GM18861 (cell line): ENCODE data around the gene IDUA.

Source experiments
- ATAC-seq: cut with Tn5 transposase; IDR thresholded peaks from one replicate; pipeline ENCODE4 v1.9.1; 2021; ENCODE audit not compliant: unreplicated experiment

The IDUA gene

DNA sequence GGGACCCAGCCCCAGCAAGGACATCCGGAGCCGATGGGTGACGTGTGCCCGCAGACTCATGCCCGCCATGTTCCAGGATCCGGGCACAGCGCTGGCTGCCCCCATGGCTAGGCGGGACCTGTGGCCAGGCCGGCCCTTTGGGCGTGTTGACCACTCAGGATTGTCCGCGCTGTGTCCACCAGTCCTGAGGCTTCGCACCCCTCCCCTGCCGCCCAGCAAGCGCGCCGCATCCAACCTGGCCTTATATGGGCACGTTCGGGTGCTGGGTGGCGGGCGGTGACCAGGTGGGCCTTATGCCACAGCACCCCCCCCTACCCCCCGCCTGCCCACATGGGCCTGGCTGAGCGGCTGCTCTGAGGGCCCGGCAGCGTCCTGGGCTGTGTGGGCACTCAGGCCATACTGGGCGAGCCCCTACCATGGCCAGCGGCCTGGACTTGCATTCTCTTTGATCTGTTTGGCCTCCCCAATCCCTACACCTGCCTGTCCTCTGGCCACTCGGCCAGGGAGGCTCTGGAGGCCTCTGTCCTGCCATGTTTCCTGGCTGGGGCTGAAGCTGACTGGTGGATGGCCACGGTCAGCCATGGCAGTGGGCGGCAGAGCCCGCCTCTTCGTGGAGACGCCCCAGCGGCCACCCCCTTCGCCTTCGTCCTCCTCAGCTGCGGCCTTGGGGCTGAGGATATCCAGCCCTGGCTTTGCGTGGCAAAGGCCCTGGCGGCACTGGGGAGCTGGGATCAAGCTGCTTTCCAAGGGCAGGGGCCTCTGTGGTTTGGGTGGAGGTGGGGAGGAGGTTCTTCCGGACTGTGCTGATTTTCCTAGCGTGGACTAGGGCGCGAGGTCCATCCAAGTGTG, 26.6 kb downstream of the IDUA start:
- ATAC-seq = no peak

DNA sequence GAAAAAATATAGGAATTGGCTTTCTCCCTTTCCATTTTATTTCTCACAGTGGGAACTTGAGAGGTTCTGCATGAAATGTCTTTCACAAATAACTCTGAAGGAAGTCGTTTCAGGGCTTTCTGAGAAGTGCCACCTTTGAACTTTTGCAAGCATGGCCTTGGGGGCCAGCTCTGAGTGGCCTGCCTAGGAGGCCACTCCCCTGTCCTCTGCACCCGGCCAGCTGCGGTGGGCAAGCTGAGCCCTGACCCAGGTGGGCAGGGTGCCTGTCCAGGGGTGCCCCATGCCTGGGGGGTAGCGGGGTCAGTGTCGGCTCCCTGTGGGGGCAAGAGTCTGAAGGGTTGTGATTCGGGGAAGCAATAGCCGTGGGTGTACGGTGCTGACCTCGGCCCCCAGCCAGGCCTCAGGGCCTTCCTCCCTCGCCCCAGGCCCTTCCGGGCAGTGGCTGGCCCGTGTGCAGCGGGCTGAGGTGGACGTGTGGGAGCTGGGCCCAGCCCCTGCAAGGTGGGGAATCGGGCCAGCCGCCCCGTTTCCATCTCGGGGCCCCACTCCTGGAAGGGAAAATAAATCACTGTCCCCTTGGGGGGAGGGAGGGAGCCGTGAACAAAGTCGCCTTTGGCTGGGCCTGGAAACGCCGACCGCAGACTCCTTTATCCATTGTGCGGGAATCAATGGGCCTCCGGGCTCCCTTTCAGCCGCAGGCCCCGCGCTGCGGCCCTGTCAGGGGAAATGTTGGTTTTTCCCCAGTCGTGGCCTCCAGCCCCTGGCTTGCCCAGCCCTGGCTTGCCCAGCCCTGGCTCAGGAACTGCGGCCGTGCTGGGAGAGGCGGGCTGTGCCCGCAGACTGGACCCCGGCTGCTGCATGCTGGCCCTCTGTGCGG, 27.7 kb downstream of the IDUA start:
- ATAC-seq = no peak

DNA sequence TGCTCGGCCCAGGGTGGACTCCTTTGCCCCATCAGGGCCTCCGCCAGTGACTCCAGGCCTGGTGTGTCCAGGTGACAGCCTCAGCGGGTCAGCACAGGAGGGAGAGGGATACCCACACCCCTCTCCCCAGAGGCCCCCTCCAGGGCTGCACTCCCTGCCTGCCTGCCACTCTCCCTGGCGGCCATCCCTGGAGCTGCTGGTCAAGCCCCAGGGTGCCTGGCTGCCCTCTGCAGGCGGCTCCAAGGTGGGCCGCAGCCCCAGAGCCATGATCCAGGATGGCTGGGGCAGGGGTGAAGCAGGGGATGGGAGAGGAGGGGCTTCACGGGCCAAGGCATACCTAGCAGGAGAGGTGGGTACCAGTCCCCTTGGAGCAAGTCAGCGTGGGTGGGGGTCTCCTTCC, 28.3 kb downstream of the IDUA start:
- ATAC-seq = no peak

DNA sequence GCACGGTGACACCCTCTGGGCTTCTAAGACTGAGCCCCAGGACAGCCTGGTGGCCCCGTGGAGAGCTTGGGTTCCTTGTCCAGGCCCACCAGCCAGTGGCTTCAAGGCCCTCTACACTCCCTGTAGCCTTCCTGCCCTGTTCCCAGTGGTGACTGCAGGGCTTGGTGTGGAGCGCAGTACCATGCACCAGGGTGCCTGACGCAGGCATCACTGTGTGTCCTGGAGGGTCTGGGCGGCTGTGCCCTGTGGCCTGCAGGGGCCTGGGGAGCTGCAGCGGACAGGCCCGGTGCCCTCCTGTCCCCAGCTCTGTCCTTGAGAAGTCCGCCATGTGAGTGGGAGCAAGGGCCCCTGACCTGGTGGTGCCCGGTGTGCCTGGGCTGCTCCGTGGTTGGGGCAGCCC, 28.9 kb downstream of the IDUA start:
- ATAC-seq = no peak

DNA sequence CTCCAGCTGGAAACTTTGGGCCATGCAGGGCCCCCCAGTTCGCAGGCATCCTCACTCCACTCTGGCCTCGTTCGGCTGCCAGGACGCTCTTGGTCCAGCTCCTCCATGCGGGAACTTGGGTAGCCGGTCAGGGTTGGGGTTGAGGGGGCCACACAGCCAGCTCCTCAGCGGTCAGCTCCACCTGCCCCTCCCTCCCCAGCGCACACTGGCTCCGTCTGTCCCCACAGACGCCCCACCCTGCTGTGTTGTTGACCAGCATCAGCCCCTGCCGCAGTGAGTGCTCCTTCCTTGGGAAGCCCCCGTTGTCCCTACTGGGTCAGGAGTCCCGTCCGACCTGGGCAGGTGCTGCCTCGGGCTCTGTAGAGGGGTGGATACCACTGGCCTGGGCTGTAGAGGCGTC, 30.4 kb downstream of the IDUA start:
- ATAC-seq = no peak

DNA sequence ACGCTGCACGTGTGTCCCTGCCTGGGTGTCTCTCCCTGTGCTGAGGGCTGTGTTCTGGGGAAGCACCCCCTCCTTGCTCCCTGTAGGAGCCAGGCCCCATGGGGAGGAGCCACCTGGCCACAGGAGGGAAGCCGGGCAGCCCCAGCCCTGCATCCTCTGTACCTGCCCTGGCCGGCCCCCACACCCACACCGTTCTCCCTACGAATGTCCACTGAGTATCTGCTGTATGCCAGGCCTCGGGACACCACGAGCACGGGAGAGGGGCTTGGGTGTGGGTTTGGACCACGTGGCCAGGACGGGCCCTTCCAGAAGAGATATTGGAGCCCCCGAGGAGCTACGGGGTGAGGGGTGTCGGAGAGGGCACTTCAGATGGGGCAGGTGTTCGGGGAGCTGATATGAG, 30.9 kb downstream of the IDUA start:
- no peak for ATAC-seq

DNA sequence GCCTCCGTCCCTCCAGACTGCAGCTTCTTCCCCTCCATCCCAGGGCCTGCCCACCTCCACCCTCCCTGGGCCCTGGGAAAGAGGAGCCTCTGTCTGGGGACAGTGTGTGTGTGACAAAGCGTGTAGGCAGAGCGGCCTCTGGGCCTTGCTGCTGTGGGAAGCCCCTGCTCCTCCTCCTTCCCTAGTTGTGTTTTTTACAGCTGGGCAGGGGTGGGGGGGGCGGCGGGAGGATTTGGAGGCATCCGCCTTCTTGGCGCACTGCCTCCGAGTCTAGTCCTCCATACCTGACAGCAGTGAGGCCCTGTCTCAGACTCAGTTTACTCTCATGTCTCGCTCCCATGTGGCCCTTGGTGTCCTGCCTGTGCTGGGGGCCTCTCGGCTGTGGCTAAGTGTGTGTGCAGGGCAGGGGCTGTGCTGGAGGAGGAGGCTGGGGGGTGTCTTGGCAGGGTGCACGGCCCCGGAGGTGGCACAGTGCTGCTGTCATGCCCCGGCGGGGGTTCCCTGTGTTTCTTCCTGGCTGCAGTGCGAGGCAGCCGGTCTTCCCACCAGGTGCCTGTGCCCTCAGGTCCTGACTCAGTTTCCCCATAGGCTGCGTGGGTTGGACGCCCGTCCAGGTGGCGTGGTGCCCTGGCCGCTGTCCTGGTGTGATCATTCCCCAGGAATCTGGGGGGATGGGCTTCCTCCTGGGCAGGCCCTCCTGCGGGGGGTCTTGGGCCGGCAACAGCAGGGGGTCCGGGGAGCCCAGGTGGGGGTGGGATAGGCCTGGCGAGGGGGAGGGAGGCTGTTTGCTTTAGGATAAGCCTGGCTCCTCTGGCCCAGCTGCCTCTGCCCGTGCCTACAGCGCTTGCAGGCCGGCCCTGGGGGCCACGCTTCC, 31.5 kb downstream of the IDUA start:
- no peak for ATAC-seq

DNA sequence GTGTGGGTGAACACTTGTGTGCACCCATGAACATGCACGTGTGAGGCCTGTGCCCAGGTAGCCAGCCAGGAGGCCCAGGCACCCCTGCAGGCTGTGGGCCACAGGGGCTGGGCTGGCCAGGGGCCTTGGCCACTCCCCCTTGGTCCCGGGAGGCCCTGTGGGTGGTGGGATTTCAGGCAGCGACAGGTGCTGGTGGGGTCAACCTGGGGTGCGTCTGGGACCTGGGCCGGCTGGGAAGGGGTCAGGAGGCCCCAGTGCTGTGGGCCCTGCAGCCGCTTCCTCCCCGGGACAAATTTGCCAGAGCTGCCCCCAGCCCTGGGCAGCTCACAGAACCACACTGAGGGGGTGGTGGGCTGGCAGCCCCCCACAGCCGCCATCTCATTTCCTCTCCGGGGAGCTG, 32.5 kb downstream of the IDUA start:
- ATAC-seq = no peak

DNA sequence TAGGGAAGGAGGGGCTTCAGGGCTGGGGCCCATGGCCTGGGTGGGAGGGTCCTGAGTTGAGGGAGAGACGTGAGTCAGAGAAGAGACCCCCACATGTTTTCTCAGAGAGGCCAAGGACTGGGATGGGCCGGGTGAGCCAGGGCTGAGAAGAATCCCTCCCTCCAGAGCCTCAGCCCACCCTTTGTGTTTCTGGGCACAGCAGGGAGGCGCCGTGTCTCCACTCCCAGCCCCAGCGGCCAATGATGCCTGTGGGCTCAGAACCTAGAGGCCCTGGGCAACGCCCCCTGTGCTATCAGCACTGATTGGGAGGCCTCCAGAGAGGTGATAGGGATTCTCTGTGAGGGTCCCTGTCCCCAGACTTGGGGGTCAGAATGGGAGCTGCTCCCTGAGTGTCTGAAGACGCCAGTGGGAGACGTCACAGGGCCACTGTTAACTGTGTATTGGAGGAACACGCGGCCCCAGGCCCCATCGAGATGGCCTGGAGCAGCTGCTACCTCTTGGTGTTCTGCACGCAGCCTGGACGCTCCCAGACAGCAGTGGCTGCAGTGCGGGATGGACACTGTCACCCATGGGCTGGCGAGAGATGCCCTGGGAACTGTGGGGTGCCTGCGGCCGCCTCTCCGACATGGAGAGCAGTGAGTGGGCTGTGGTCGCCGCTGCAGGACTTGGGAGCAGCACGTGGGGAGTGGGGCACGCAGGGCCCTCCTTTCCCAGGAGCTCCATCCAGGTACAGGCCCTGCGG, 33.1 kb downstream of the IDUA start:
- ATAC-seq = no peak

DNA sequence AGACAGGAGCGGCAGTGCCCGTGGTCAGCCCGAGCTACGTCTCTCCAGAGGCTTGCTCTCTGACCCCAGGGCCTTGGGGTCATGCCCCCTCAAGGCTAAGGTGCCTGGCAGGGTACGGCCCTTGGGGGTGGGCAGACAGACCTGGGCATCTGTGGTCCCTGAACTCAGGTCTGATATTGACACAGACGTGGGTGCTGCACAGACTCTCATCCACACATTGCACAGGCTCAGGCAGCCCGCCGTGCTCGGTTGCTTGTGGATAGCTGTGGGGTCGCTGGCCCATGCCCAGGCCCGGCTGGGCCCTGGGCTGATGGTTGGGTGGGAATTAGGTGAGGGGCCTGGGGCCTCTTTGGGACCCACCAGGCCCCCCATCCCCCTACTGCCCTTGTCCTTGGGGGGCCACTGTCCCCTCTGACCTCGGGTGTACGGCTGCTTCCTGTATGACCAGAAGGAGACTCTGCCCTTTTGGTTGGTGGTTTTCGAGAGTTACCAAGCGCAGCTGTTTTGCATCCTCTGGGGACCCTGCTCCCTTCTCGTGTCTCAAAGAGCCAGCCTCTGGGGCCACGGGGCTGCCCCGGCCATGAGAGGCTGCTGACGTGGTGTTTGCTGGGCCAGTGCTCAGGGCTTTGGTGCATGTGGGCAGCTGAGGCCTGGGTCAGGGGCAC, 34.7 kb downstream of the IDUA start:
- peak; percentile 85 for ATAC-seq

DNA sequence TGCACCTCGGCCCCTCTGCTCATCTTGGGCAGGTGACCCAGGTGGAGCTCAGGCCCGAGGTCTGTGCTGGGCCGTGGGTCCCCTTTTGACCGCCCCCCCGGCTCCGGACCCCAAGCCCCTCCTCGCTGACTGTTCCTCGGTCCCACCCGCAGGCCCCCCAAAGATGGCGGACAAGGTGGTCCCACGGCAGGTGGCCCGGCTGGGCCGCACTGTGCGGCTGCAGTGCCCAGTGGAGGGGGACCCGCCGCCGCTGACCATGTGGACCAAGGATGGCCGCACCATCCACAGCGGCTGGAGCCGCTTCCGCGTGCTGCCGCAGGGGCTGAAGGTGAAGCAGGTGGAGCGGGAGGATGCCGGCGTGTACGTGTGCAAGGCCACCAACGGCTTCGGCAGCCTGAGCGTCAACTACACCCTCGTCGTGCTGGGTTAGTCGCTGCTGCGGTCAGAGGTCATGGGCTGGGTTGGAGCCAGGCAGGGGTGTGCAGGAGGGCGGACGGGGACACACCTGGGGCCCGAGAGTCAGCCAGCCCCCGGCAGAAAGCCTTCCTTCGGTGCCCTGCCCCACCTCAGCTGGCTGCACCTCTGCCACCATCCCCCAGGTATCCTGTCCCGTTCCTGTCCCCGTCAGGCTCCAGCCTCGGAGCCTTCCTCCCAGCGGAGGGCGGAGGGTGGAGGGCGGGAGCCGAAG, 35.4 kb downstream of the IDUA start:
- ATAC-seq = no peak

DNA sequence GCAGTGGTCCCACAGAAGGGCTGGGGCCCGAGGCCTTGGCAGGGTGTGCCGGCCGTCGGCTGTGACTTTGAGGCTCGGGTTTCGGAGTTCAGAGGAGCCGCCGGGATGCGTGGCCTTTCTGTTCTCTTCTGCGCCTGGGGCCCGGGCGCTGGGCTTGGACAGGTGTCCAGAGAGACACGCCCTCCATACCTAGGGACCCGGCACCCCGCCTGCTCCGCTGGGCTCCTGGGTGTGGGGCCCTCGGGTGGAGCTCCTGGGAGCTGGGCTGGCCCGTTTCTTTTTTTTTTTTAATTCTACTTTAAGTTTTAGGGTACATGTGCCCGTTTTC, 35.9 kb downstream of the IDUA start:
- ATAC-seq = no peak

DNA sequence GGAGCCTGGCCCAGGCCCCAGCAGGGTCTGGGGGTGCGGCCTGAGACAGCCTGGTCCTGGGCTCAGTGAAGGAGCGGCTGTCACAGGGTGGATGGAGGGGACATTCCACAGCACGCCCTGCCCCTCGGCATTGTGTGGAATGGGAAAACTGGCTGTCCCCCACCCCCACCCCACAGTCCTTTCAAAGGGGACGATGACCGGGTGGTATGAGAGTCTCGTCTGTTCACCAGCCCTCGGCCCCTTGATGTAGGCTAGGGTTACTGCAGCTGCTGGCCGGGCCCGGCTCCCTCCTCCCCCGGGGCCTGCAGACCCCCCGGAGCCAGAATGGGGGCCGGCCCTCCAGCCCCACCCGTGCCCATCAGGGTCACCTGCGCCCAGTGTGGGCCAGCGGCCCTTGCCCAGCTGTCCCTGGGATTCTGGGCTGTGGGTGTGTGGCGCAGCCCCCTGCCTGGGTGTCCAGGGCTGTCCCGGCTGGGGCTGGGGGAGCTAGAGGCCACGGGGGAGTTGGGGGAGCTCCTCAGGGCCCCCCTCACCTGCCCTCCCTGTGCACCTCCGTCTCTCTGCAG, 36.3 kb downstream of the IDUA start:
- ATAC-seq = no peak

DNA sequence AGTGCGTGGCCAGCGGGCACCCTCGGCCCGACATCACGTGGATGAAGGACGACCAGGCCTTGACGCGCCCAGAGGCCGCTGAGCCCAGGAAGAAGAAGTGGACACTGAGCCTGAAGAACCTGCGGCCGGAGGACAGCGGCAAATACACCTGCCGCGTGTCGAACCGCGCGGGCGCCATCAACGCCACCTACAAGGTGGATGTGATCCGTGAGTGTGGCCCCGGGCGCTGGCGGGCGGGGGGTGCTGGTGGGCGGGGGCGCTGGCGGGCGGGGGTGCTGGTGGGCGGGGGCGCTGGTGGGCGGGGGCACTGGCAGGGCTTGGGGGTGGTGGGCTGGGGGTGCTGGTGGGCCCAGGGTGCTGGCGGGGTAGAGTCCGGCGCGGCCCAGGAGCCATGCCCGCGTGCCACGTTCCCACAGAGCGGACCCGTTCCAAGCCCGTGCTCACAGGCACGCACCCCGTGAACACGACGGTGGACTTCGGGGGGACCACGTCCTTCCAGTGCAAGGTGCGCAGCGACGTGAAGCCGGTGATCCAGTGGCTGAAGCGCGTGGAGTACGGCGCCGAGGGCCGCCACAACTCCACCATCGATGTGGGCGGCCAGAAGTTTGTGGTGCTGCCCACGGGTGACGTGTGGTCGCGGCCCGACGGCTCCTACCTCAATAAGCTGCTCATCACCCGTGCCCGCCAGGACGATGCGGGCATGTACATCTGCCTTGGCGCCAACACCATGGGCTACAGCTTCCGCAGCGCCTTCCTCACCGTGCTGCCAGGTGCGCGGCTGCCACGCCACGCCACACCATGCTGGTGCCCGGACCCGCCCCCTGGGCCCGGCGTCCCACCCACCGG, 37.3 kb downstream of the IDUA start:
- no peak for ATAC-seq

DNA sequence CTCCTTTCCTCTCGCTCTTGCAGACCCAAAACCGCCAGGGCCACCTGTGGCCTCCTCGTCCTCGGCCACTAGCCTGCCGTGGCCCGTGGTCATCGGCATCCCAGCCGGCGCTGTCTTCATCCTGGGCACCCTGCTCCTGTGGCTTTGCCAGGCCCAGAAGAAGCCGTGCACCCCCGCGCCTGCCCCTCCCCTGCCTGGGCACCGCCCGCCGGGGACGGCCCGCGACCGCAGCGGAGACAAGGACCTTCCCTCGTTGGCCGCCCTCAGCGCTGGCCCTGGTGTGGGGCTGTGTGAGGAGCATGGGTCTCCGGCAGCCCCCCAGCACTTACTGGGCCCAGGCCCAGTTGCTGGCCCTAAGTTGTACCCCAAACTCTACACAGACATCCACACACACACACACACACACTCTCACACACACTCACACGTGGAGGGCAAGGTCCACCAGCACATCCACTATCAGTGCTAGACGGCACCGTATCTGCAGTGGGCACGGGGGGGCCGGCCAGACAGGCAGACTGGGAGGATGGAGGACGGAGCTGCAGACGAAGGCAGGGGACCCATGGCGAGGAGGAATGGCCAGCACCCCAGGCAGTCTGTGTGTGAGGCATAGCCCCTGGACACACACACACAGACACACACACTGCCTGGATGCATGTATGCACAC, 38.2 kb downstream of the IDUA start:
- ATAC-seq = no peak

DNA sequence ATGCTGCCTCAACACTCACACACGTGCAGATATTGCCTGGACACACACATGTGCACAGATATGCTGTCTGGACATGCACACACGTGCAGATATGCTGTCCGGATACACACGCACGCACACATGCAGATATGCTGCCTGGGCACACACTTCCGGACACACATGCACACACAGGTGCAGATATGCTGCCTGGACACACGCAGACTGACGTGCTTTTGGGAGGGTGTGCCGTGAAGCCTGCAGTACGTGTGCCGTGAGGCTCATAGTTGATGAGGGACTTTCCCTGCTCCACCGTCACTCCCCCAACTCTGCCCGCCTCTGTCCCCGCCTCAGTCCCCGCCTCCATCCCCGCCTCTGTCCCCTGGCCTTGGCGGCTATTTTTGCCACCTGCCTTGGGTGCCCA, 39.3 kb downstream of the IDUA start:
- ATAC-seq = peak; percentile 46

DNA sequence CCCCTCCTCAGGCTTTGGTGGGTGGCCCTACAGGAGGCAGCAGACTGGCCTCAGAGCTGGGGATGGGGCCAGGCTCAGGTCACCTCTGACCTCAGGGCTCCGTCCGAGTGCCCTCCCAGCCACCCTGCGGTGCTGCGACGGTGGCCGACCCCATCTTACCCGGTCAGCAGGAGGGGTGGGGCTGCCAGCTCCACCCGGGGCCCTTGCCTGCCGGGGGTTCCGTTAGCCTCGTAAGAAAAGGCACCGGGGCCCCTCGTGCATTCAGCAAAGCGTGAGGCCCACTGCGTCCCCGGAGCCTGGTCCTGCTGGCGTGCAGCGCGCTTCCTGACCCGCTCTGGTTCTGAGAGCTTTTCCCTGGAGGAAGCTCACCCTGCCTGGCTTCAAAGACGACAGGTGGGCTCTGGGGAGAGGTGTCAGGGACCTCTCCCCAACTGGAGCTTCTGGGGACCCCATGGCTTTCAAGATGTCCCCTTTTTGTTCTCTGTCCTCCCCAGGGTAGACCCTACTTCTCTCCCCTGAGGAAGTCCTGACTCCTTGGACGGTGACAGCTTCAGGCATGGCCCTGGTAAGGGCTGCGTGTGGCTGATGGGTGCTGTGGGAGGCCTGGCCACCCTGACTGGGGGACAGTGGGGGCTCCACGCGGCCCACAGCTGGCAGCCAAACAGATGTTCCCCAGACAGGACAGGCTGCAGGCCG, 40.5 kb downstream of the IDUA start:
- no peak for ATAC-seq
